Fibroblast of skin of scalp (primary cell): ENCODE data around the gene FXYD1.
"Not testable (repeated sequence)": the region's sequence is repeated elsewhere in the genome, so short reads cannot be mapped to it uniquely, and the experiment has no call there.

ENCODE experiments used
- DNase-seq: peaks from one replicate; pipeline ENCODE4 v3.0.0-alpha.2; 2013

FXYD1 gene

DNA sequence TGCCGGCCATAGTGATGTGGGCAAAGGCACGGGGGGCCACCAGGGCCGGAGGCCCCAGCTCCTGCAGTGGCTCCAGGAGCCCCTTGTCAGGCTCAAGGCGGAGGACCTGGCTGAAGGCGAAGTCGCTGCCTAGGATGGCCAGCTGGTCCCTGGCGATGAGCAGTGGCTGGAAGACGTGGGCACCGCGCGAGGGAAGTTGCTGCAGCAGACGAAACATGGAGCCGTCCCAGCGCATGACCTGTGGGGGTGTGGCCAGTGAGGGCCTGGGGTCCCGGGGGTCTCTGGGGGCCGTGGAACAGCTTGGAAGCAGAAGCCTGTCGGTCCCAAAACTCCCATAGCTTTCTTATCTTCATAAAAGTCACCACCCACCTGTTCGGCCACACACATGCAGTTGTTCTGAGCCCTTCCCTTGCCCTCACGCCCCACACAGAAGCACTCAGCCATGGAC lies 13.3 kb upstream of the FXYD1 start:
- no peak for DNase-seq

DNA sequence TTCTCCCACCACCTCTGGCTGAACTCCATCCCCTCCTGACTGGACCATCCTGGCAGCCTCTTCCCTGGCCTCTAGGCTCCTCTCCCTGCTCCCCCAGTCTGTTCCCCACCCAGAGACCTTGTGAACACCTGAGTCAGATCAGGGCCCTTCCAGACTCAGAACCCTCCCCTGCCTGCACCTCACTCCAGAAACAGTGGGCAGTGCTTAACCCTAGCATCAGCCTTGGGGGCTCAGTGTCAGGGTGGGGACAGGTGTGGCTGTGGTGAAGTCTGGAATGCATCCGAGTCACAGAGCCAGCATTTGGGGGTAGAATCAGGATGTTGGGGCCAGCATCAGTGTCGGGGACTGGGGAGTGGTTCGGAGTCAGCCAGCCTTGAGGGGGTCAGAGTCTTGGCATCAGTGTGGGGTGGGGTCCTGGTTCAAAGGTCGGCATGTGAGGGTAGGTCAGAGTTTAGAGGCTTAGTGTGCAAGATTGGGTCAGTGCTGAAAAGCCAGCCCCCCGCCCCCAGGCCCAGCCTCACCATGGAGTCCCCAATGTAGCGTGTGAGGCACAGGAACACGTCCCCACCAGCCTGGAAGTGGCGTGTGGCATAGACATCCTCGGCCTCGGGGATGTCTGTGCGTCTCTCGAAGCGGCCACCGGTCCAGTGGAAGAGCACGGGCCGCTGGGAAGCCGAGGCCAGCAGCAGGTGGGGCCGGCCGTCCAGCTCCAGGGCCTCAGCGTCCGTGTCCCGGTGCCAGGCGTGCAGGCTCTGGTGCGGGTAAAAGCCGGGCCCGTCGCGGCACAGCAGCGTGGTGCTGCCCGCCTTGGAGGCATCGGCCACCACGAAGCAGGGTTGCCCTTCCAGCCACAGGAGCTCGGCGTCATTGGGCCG lies 12.6 kb upstream of the FXYD1 start:
- DNase-seq = no peak

GRCh38 chr19:35126624-35126959 lies 12.0 kb upstream of the FXYD1 start:
- DNase-seq = no peak

DNA sequence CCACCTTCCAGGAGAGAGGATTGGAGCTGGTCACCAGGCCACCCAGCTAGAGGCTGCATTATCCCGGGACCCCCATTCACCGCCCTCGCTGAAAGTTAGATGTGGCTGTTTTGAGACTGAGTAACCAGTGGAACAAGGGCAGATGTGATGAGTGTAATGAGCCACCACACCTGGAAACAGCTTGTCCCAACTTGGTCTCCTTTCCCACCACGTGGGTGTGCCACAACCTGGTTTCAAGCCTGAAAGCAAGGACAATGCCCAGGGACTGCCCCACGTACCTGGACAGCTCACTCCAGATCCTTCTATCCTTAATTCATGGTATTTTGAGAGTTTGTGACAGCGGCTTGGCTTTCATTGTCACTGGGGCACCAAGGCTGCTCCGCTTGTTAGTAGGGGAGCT lies 10.8 kb upstream of the FXYD1 start:
- no peak for DNase-seq

- DNase-seq = no peak
Observed at GRCh38 chr19:35128398-35129057, 10.1 kb upstream of the FXYD1 start.

DNA sequence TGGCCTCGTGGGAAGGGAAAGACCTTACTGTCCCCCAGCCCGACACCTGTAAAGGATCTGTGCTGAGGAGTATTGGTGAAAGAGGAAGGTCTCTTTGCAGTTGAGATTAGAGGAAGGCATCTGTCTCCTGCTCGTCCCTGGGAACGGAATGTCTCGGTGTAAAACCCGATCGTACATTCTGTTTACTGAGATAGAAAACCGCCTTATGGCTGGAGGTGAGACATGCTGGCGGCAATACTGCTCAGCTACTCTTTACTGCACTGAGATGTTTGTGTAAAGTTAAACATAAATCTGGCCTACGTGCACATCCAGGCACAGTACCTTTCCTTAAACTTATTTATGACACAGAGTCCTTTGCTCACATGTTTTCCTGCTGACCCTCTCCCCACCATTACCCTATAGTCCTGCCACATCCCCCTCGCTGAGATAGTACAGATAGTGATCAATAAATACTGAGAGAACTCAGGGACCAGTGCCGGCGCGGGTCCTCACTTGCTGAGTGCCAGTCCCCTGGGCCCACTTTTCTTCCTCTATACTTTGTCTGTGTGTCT lies 8.8 kb upstream of the FXYD1 start:
- not testable (repeated sequence) for DNase-seq

DNA sequence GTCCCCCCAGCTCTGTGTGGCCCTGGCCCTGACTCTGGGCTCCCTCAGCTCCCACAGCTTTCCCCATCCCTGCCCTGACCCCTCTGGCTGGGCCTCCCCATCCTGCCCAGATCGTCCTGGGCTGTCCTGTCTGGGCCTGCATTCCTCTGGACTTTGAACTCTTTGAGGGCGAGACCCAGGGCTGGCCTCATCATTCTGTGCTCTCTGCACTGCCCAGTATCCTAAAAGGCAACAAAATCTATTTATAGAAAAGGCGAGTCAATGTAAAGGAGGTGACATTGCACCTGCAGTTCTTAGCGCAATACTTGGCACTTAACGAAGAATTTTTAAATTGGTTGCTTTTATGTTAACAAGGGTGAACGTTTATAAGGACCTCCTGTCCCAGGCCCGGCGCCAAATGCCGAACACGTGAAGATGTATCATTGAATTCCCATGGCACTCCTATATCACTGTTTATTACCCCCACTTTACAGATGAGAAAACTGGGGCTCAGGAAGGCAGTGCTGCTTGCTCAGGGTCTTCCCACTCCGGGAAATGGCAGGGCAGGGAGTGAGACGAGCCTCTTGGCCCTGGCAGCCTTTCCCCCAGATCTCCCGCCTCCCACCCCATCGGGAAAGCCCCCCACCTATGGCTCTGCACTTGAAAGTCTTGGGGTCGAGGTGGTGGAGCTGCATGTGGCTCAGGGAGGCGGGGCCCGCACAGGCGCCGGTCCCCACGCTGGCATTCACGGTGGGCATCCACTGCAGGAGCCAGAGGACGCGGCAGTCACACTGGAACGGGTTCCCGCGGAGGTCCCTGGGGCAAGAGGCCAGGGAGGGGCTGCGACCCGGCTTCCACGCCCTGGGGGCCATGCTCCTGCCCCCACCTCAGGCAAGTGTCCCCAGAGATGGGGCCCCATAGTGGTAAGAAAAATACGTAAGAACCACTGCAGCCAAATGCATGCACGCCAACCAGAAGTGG lies 7.6 kb upstream of the FXYD1 start:
- no peak for DNase-seq

- no peak for DNase-seq
Observed at GRCh38 chr19:35132254-35132653, 6.4 kb upstream of the FXYD1 start.

DNA sequence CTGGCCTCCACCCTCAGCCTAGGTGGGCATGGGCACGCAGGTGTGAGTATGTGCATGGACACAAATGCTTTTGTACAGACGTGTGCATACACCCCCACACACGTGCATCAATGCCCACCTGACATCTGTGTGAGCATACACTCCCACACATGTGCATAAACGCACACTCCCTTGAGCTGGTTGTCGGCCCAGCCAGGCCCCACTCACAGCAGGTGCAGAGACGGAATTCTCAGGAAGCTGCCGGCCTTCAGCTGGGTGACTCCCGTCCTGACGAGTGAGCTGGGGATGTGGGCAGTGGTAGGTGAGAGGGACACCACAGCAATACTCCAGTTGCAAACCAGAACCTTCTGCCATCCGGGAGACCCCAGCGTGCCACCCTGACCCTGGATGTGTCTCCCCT lies 4.8 kb upstream of the FXYD1 start:
- no peak for DNase-seq

- no peak for DNase-seq
Observed at GRCh38 chr19:35134601-35135242, 3.9 kb upstream of the FXYD1 start, which contains the start of gene LGI4. Gene LGI4, minus strand, starts transcription at chr19:35135059. Its CDS starts 379 bp downstream, at chr19:35134680.

DNA sequence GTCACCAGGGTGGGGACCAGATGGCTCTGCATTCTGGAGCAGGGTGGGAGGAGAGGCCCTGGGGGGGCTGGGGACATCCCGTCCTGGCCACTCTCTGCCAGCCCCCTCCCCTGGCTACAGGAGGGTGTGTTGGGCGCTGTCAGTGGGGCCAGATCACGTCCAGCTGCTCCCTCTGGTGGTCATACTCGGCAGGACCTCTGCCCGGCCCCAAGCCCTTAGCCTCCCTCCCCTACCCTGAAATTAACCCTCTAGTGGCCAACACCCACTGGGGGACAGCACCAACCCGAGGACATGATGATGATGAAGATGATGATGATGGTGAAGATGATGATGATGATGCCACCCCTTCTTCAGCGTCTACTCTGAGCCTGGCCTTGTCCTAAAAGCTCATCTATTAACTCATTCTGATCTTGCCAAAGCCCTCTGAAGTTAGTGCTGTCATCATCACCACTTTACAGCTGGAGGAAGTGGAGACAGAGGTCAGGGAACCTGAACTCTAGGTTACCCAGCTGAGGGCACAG lies 3.2 kb upstream of the FXYD1 start:
- peak; percentile 69 for DNase-seq

DNA sequence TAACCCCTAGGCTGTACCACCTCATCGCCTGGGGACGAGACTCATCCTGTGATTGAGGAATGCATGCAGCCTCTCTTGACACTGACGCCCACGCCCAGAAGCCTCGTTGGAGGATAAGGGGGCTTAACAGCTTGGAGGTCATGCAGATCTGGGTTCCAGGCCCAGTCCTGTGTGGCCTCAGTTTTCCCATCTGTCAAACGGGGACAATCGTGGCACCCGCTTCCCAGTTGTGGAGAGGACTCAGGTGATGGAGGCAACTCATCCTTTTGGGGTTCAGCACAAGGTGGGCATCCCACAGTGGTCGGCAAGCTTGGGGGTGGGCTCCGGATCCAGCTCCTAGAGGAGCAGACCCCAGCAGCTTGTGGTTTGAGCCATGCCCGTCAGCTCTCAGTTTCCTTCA lies 2.4 kb upstream of the FXYD1 start:
- DNase-seq = no peak

- DNase-seq = no peak
Observed at GRCh38 chr19:35136977-35137702, 1.5 kb upstream of the FXYD1 start.

DNA sequence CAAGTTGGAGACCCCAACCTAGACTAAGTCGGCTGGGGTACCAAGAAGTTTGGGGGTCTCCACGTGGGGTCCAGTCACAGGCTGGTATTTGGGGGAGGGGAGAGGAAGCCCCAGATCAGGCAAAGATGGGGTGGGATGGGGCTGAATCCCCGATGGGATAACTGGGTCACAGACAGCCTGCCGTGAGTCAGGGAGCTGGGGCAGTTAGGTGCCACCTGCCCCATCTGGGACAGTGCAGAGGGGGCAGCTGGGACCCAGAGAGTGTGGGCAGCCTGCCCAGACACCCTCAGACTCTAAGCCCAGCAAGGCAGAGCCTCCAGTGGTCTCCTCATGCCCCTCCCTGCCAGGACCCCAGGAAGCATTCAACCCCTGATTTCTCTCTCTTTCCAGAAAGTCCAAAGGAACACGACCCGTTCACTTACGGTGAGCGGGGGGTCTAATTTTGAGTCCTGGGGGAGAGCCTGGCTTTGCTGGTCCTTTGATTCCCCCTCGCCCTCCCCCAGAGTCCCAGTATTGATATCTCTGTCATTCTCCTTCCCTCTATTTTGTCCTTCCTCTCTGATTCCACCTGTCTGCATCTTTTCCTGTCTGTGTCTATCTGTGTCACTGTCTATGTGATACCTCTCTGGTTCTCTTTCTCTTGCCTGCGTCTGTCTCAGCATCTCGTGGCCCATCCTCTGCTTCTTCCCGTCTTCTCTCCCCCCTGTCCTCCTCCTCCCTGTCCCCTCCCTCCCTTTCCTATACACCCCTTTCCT lies 1.8 kb downstream of the FXYD1 start:
- no peak for DNase-seq

- DNase-seq = peak; percentile 92
Observed at GRCh38 chr19:35140962-35141836, 2.6 kb downstream of the FXYD1 start.

DNA sequence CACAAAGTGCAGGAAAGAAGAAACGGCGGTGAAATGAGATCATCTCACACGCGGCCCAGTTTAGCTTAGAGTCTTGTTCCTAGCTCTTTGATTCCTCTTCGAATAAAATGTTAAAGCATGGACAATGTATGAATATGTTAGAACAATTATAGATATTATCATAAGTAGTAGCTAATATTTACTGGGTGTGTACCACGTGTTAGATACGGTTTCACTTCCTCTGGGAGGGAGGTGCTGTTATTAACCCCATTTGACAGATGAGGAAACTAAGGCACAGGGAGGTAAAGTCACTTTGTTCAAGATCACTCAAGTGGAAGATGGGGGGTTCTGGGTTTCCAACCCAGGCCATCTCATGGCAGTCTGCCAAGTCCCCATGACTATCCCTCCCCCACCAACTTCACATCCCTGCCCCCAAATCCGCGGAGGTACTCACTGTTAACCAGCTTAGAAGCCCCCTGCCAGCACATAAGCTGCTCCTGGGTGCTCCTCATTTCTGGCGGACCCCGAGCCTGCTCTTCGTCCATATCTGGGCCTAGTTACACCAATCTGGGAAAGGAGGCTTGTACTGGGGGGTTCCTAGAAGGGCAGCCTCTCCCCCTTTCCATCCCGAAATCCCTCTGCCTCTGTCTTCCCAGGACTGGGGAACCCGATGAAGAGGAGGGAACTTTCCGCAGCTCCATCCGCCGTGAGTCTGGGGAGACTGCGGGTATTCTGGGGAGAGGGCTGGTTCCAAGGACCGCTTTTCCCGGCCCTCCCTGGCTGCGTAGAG lies 3.4 kb downstream of the FXYD1 start:
- DNase-seq = no peak

DNA sequence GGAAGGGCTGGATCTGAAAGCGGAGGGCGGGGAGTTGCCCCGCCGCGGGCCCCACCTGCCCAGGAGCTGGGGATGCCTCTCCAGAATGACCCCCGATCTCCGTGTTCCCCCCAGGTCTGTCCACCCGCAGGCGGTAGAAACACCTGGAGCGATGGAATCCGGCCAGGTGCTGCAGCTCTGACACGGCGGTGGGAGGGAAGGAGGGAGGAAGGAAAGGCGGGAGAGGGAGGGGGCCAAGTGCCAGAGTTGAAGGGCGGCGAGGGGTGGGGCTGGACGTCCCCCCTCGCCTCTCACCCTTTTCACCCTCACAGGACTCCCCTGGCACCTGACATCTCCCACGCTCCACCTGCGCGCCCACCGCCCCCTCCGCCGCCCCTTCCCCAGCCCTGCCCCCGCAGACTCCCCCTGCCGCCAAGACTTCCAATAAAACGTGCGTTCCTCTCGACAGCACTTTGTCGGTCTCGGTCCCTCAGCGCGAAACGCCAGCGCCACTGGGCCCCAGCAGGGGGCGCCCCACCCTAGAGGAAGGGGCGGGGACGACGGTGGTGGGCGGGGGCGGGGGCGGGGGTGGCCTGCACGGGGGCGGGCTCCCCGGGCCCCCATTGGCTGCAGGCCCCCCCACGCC lies 4.1 kb downstream of the FXYD1 start:
- peak; percentile 45 for DNase-seq

- DNase-seq = no peak
Observed at GRCh38 chr19:35143231-35143715, 4.6 kb downstream of the FXYD1 start, which contains the start of gene FXYD7. Gene FXYD7, plus strand, starts transcription at chr19:35143255. Its CDS starts 79 bp downstream, at chr19:35143334.
